HL-60 (cell line): Measurements from ENCODE around the gene SCAI.

Experiments used
- CTCF ChIP-seq: IDR thresholded peaks from one replicate; pipeline ENCODE4 v1.5.1; 2011; ENCODE audit warnings: low read length, control low read depth, inconsistent platforms; ENCODE audit not compliant: insufficient read depth
- REST ChIP-seq: IDR thresholded peaks from 2 replicates; pipeline ENCODE4 v1.6.1; 2012; ENCODE audit warnings: low read depth; ENCODE audit not compliant: insufficient replicate concordance

- TF ChIP-seq CTCF (no peak), REST (no peak)
These were observed 47.4 kb downstream of the SCAI start for GRCh38 chr9:125095821-125096443.
